ENCODE data around the gene NADK2. TPM values are rescaled to one million over a fixed set of nuclear protein-coding genes. Genes with fewer than 3 reads are reported as not detected.

The NADK2 gene
- total RNA-seq, 4 donors from 2014 or later: 44.6 to 74.8 (median 59.5) TPM

GRCh38 chr5:36208786-36209185 lies 32.9 kb downstream of the NADK2 start:
- no peak for TF ChIP-seq POLR2A (IDR thresholded peaks at IDR 0.05; ENCODE audit: low read depth)
- no peak for TF ChIP-seq EP300 (IDR thresholded peaks at IDR 0.05)
- no peak for TF ChIP-seq CTCF (IDR thresholded peaks at IDR 0.05)
- TF ChIP-seq POLR2AphosphoS5 (IDR thresholded peaks at IDR 0.05): no peak
- H3K4me3 ChIP-seq: no peak overlapping the region
- no peaks in the 10 kb centered on the region for H3K9me3 ChIP-seq
- H3K27ac ChIP-seq (replicated peaks in 1 of 4): no peak overlapping the region
- DNase-seq (ENCODE audit: extremely low spot score): no peak
- H3K4me1 ChIP-seq: peaks cover 0 to 11% (median 3%) of the 10 kb centered on the region in 4 donors
- peaks cover 30 to 60% (median 42%) of the 10 kb centered on the region in 4 donors for H3K36me3 ChIP-seq
- H3K27me3 ChIP-seq: no peaks in the 10 kb centered on the region
- intact Hi-C loops (cut with DNase I): no loop called here
- WGBS: 100% methylated on average over 2 of the region's 2 CpGs

- Histone ChIP-seq H3K36me3 (peaks cover 30 to 66% (median 36%) of the 10 kb centered on the region in 4 donors), H3K27me3 (no peaks in the 10 kb centered on the region), H3K9me3 (no peaks in the 10 kb centered on the region), H3K4me1 (peaks cover 4 to 10% (median 5%) of the 10 kb centered on the region in 4 donors), H3K4me3 (no peak overlapping the region), H3K27ac (replicated peaks in 1 of 4) (no peak overlapping the region)
- DNase-seq (ENCODE audit: extremely low spot score): no peak
- TF ChIP-seq EP300 (IDR thresholded peaks at IDR 0.05): no peak
- TF ChIP-seq POLR2AphosphoS5 (IDR thresholded peaks at IDR 0.05): no peak
- no peak for TF ChIP-seq CTCF (IDR thresholded peaks at IDR 0.05)
- no peak for TF ChIP-seq POLR2A (IDR thresholded peaks at IDR 0.05; ENCODE audit: low read depth)
- intact Hi-C loops (cut with DNase I): no loop called here
Measured at GRCh38 chr5:36206913-36207312, 34.8 kb downstream of the NADK2 start.

GRCh38 chr5:36205329-36205728 lies 36.4 kb downstream of the NADK2 start:
- Histone ChIP-seq H3K9me3 (no peaks in the 10 kb centered on the region), H3K36me3 (peaks cover 23 to 61% (median 30%) of the 10 kb centered on the region in 4 donors), H3K27ac (replicated peaks in 1 of 4) (no peak overlapping the region), H3K4me3 (no peak overlapping the region), H3K4me1 (peaks cover 4 to 10% (median 5%) of the 10 kb centered on the region in 4 donors), H3K27me3 (no peaks in the 10 kb centered on the region)
- whole genome bisulfite sequencing: 100% methylated on average over 2 of the region's 2 CpGs
- DNase-seq (ENCODE audit: extremely low spot score): no peak
- no peak for TF ChIP-seq CTCF (IDR thresholded peaks at IDR 0.05)
- TF ChIP-seq EP300 (IDR thresholded peaks at IDR 0.05): no peak
- no peak for TF ChIP-seq POLR2AphosphoS5 (IDR thresholded peaks at IDR 0.05)
- TF ChIP-seq POLR2A (IDR thresholded peaks at IDR 0.05; ENCODE audit: low read depth): no peak
- intact Hi-C loops (cut with DNase I): no loop called here

- TF ChIP-seq EP300 (IDR thresholded peaks at IDR 0.05) (no peak), CTCF (IDR thresholded peaks at IDR 0.05) (no peak), POLR2AphosphoS5 (IDR thresholded peaks at IDR 0.05) (no peak)
- intact Hi-C loops (cut with DNase I): no loop called here
- no peak for DNase-seq (ENCODE audit: extremely low spot score)
- Histone ChIP-seq H3K27me3 (no peaks in the 10 kb centered on the region), H3K36me3 (peaks cover 27 to 74% (median 42%) of the 10 kb centered on the region in 4 donors), H3K27ac (replicated peaks in 1 of 4) (no peak overlapping the region), H3K4me3 (no peak overlapping the region), H3K4me1 (peaks cover 4 to 10% (median 5%) of the 10 kb centered on the region in 4 donors), H3K9me3 (no peaks in the 10 kb centered on the region)
- 51% methylated on average over 3 of the region's 3 CpGs for WGBS
Measured at GRCh38 chr5:36202521-36202961, 39.2 kb downstream of the NADK2 start.

- Histone ChIP-seq H3K36me3 (peaks cover 34 to 84% (median 49%) of the 10 kb centered on the region in 4 donors), H3K27ac (replicated peaks in 1 of 4) (no peak overlapping the region), H3K4me1 (peaks cover 4 to 10% (median 5%) of the 10 kb centered on the region in 4 donors), H3K4me3 (no peak overlapping the region), H3K27me3 (no peaks in the 10 kb centered on the region), H3K9me3 (no peaks in the 10 kb centered on the region)
- 96% methylated on average over 4 of the region's 4 CpGs for WGBS
- TF ChIP-seq CTCF (IDR thresholded peaks at IDR 0.05): no peak
- TF ChIP-seq POLR2AphosphoS5 (IDR thresholded peaks at IDR 0.05): no peak
- TF ChIP-seq EP300 (IDR thresholded peaks at IDR 0.05): no peak
- TF ChIP-seq POLR2A (IDR thresholded peaks at IDR 0.05; ENCODE audit: low read depth): no peak
- intact Hi-C loops (cut with DNase I): no loop called here
- DNase-seq (ENCODE audit: extremely low spot score): no peak
Measured at GRCh38 chr5:36200513-36200912, 41.2 kb downstream of the NADK2 start.
